ENCODE data around the gene ALDH5A1.

- TF ChIP-seq CTCF (IDR thresholded peaks at IDR 0.05) (no peak), POLR2A (IDR thresholded peaks at IDR 0.05) (no peak)
These were observed 59.7 kb downstream of the ALDH5A1 start for GRCh38 chr6:24554474-24554873.
